DMS153 treated with DMSO at 0.1 percent for 48 hours (cell line): ENCODE data around the gene HEG1.

ENCODE experiments used
- DNase-seq: peaks from one replicate; lab custom pipeline; 2025; ENCODE audit not compliant: unreplicated experiment; lab: John Stamatoyannopoulos, UW

Gene HEG1

DNA sequence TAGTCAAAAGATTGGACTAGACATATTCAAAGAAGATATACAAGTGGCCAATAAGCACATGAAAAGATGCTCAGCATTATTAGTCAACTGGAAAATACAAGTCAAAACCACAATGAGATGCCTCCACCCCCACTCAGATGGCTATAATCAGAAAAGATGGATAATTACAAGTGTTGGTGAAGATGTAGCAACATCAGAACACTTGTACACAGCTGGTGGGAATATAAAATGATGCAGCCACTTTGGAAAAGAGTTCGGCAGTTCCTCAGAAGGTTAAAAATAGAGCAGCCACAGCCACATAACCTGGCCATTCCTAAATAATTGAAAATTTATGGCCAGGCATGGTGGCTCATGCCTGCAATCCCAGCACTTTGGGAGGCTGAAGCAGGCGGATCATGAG, 38.4 kb downstream of the HEG1 start:
- no peak for DNase-seq

DNA sequence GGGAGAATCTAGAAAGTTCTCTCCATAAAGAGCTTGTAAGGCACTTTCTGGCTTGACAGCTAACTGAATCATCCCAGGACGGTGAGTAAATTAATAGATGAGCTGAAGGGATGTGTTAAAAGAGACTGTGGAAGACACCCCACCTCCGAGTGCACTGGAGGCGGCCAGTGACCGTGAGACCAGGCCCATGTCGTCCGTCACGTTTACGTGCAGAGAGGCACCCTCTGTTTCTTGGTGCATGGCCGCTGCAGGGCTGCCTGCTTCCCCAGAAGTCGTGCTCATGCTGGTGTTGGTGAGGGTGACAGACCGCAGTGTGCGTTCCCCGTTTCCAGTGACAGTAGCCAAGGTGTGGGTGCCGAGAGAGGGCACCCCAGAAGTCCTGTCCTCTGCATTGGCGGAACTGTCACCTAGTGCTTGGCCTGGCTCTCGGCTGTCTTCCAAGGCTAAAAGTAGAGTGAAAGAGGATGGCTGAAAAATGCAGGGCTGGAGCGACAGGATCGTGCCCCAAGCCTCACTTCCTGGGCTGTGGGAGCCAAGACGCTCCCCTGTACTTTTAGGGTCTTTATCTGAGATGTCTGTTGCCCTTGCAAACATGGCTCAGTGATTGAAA, 41.1 kb downstream of the HEG1 start:
- no peak for DNase-seq

DNA sequence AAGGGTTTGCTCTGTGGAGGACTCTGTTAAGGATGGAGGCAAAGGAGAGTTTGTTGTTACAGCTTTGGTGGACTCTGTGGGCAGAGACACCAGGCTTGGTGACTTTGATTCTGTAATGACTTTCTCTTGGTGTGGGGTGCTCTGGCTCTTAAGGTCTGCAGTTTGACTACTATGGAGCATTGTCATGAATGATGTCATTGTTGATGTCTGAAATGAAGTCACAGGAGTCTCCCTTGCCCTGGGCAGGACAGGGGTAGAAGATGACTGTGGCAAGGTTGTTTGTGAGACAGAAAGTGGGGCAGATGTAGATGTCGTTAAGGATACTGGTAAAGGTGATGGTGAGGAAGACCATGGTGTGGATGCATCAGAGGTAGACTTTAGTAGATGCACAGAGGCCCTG, 42.7 kb downstream of the HEG1 start:
- DNase-seq = no peak

DNA sequence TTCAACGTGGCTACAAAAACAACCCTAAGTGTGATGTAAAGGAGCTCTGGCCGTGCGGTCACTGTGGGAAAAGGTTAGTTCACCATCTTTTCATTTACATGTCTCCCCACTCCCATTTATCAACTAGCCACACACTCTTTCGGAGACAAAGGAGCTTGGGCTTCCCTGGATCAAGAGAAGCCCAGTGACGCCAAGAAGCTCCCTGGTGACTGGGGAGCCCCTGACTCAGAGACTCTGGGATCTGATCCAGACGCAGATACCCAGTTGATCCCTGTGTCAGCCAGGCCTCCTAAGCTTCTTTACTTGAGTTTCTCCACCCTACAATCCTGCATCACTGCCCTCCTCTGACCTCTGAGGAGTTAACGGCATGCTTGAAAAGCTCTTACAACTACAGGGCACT, 43.9 kb downstream of the HEG1 start:
- no peak for DNase-seq

DNA sequence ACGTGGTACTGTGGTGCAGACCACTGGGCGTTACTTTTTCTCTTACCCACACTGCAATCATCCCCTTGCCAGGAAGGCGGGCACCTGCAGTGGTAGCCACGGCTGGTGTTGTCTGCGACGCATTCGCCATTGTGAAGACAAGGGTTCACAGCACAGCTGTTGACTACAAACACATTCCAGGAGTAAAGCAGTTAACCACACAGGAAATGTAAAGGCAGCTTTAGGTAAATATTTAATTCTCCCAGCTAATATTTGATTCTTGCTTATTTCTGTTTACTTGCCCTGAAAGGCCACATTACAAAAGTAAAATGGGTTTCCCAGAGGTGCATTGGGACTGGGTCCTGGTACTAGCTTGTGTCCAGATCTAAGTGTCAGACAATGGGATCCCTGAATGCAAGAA, 45.4 kb downstream of the HEG1 start:
- DNase-seq = no peak

DNA sequence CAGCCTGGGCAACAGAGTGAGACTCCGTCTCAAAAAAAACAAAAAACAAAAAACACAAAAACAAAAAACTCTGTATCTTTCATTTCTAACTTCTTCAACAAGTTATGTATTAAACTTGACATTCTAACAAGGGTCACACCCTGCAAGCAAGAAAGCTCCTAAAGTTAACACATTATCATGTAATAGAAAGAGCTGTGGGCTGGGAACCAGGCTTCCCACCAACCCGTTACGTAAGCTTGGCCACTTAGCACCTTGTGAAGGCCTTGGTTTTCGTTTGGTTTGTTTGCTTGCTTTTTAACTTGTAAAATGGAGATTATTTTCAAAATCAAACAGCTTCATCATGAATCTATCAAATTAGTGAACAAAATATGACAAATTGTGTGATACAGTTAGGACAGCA, 47.0 kb downstream of the HEG1 start:
- DNase-seq = no peak

DNA sequence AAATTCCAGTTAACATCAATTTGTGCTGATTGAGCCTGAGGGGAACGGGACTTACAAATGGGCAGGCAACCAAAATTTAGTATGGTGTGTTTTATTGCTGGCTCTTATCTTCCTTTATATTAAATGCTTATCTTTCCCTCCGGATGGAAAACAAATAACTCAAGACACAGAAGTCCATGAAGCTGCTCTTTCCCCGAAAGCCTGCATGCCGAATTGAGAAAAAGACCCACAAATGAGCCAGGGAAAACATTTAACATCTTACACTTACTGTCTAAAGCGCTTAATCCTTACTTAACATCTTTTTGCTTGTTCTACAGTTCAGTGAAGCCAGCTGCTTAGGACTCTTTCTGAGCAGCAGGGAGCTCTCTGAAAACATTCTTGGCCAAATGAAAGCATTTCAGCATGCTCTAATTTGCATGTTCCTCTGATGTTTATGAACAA, 49.5 kb downstream of the HEG1 start:
- DNase-seq = no peak

DNA sequence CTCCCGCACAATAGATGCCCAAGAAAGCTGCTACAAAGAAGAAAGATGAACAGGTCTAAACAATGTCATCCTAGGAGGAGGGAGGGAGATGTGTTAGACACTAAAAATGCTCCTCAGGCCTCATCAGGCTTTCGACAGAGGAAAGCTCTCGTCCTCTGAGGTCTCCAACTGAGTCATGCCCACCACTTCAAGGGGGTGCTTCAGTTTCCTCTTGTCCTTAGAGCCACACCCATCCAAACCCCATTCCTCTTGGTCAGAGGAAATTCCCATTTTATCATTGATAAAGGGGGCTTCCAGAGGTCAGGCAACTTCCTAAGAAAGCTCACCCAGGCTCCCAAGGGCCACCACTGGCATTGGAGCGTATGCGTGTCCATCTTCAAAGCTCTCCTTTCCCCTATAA, 50.1 kb downstream of the HEG1 start:
- no peak for DNase-seq

DNA sequence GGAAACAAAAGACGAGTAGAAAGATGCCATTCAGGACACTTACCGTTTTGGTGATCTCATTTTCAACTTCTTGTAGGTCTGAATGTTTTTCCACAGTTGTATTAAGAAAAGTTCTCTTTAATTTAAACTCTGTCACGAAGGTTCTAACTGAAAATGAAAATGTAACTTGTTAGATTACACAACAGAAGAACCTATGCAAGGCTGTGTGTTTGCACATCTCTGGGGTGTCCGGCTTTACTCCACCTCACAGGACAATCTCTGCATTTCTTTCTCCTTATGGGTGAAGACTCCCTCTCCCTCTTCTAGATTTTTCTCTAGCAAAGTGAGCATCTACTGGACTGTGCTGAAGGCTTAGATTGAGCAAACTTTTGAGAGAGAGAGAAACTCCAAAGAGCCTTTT, 50.6 kb downstream of the HEG1 start:
- DNase-seq = no peak

DNA sequence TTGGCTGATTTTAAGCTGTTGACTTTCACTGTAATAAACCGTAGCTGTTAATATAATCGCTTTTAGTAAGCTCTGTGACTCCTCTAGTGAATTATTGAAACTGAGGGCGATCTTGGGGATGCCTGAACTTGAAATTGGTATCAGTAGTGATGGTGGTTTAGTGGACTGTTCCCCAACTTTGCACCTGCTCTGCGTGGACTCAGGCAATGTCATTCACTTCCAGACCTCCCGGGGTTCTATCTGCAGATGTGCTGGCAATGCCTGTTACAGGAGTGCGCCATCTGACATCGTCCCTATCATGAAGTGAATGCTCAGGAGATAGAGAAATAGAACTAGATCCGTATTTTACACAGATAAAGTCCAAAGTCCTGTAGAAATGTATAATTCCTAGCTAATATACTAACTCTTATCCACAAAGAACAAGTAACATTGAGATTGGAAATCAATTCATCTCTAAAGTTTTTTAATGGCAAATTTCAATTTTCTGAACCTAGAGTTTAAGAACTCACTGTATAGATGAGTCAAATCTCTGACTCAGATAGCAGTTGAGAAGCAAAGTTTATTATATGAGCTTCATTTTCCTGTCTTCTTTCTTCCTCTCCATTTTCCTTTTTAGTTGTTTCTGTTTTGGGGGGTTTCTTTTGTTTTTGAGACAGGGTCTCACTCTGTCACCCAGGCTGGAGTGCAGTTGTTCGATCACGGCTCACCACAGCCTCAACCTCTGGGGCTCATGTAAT, 51.8 kb downstream of the HEG1 start:
- no peak for DNase-seq

DNA sequence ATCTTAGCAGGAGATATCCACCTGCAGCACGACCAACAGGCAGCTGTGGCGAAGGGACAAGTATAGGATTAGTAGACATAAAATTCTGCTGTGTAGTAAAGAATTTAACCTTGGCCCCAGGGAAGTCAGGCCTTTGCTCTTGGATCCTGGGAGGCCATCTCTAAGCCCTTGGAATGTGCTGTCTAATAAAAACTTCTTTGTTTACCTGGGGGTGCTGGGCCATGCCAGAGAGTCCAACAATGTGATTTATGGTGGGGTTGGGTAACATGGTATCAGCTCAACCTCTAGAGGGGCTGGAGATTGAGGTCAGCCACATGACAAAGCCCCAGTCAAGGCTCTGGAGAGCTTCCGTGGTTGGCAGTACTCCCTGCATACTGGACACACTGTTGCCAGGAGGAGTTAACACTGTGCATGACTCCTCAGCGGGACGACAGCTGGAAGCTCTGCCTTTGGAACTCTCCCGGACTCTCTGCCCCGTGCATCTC, 52.4 kb downstream of the HEG1 start:
- no peak for DNase-seq

DNA sequence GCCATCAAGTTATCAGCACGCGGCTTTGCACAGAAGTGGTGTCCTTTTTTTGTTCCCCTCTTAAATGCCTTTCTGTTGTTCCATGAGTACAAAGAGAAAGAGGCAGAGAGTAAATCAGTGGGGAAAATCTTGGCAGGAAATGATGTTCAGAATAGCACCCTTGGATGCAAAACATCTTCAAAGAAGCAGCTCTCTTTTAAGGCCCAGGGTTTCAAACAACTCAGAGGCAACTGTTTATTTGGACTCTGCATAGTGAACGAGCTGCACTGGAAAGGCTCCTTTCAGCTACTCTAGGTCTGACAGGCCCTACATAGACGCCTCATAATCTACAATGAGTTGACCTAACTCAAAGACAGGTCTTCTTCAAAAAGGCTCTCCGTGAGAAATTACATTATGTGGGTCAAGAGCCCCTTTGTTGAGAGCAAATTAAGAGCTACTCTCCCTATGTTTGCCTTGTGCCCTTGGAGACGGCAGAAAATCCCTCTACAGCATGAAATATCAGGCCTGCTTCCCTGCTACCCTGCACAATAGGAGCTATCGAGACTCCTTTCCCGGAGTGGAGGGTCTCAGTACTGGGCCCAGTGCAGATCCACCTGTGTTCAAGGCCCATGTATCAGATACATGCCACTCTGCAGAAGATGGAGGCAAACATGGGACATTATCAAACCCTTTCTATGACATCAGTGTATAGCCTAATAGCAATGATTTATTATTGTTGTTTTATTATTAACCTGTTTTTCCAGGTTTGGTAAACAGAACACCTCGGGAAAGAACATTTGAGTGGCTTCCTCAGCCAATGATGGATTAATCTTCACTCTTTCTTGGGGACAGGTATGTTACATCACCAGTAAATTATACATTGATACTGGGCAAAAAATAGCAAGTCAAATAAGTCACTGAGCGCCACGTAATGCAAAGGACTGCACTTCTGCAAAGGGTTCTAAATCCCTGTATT, 53.1 kb downstream of the HEG1 start:
- no peak for DNase-seq

DNA sequence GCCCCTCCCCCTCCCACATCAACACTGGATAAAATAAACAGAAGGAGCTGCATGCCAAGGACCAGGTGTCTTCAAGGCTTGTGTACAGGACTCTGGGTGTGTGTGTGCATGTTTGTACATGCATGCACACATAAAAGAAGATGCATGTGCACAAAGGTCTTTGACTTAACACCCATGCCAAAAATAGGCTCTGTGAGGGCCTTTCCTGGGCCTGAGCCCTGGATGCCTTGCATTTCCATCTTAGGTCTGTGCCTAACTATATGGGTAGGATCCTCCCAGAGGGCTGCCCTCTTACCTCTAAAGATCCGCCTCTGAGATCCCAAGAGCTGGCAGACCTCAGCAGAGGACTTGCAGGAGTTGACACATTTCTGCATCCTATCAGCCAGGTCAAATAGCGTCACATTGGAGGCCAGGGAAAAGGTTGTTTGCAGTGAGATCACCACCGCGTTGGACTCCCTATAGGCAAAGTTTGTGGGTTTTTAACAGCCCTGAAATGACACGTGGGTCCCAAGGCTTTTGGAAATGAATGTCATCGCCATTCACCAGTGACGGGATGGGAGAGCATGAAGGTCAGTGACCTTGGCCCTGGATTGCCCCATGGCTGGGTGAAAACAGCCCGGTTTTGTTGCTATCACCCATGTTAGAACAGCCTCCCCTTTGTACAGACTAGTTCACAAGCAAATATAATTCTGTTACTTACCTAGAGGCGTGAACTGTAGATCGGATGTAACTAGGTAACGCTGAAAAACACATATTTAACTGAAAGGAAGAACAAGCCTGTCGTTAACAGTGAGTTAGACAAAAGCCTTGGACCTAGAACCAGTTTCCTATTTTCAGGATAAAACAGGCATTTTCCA, 54.0 kb downstream of the HEG1 start:
- DNase-seq = no peak

DNA sequence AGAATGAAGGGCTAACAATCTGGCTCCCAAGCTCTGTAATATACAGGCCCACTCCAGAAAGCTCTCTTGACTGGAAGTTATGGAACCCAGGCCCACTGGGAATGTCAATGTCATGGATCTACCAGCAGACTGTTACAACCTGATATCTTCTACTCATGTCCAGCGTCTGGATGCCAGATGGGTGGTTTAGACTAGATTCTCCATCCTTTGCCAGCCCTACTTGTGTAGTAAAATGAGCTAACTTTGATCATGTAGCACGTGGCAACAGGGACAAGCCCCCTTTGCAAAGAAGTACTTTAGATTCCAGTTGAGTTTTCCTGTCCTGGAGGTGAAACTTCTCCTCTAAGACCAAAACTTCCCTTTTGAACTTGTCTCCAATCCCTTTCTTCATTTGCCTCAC, 55.1 kb downstream of the HEG1 start:
- DNase-seq = no peak

DNA sequence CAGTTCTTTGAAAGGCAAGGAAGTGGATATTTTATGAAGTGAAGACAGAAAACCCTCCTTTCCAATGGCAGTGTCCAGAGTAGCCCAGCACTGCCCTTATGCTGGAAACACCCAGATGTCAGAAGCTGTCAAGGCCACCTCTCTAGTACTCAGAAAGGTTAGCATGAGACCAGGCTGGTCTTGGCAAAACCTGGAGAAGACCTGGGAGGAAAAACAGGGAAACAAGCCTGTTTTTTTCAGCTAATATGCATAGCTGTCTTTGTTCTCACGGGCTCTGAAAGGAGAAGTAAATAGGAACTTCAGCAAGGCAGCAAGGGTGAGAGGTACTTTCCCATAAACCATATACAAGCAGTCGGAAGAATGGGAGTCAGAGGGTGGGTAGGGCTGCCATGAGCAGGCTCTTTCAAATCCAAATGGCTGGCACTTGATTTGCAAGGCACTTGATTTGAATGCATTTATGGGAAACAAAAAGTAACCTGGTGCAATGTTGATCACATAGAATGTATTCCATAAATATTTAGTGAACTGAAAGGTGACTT, 55.8 kb downstream of the HEG1 start:
- no peak for DNase-seq

DNA sequence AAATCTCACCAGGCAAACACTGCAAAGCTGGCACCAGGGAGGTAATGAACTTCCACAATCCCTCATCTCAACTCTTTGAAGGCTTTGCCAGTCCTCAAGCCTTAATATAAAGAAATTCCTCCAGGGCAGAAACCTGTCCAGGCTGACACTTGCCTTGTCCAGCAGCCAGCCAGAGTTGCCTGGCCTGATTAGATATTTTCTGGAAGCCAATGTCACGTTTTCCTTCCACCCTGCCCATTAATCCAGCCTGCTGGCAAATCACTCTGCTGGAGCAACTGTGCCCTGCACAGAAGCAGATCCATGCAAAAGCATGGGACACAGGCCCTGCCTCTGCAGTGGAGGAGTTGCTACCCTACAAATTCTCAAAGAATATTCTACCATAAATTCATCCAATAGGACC, 56.5 kb downstream of the HEG1 start:
- no peak for DNase-seq

DNA sequence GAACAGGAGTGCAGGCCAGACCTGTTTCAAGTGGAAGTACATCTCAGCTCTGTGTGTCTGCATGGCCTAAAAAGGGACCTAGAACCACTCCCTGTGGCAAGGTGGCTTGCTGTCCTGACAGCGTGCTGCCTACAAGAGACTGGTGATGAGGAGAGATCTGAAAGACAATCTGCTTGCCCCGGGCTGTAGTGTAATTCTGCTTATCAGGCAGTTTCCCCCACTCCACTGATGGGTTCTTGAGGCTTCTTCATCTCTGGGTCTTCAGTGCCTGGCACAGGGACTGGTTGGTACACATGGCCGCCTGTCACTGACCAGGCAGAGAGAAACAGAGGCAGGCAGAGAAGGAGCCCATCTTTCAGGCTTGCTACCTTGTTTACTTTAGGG, 57.6 kb downstream of the HEG1 start:
- no peak for DNase-seq

DNA sequence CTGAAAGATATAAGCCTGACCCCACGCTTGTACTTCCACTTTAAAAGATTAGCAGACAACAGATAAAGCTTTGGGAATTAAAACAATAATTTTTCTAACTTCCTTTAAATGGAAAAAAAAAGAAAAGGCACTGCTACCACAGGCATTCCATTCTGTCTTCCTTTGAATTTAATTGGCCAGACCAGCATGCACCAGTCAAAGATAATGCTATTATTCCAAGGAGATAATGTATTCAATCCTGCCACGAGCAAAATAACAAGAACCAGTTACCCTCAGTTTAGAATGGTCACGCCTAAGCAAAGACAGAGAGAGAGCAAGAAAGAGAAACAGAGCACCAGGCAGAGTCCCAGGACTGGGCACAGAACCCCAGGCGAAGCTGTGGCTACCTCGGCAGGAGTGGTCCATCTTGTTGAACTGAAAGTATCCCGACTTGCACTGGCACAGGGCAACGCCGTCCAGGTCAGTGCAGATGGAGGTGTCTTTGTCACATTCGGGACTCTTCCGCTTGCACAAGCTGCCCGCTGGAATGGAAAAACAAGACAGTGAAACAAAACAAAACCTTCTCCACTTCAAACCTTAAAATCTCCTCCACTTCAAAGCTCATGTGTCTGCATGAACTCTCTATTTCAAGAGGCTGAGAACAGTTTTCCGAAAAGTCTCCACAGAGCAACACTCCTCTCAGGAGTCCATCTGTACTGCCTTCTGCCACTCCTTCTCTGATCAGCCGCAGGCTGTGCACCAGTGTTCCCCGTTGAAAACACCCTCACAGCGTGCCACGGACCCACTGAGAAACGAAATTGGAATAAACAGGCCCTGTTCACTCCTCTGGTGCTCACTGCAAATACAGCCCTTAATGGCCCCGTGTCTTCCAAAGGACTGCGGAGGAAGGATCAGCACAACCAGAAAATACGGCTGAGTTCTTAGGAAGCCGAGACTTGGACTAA, 58.2 kb downstream of the HEG1 start:
- DNase-seq = no peak

DNA sequence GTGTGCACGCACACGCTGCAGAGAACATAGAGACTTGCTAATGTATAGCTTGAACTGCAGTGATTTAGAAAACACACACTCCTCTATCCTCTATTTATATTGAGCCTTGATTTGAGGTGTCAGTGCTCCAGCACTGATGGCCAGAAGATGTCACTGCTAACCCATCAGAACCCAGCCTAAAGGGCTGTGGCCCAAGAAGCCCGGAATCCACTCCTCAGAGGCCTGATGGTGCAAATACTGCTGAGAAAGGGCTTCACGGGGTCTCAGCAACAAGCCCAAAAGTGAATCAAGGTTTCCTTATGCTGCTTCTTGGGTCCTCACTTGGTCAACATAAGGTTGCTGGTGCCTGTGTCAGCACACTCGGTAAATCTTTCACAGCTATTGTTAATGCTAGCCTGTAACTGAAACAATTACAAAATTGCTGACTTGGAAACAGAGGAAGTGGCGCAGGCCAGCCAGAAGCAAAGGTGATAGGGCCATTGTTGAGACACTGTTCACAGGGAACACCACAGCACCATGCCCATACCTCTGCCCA, 60.3 kb downstream of the HEG1 start:
- peak; percentile 44 for DNase-seq
